ENCODE measurements around the gene HOXC5.

DNA sequence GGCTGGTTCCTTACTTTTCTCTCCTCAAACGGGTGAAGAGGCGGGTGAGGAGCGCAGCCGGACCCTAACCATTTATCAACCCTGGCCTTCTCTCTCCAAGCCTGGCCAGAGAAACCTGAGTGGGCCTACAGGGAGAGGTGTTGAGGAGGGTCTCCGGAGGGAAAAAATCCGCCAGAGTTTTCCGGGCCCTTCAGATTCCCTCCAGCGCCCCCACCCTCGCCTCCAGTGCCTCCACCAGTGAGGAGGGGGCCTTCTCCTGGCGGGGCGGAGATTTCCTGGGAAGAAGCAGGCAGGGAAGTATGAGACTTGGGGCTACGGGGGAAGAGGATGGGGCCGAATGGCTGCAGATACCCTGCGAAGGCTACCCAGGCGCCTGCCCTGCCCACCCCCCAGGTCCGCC lies 1.4 kb upstream of the HOXC5 start:
- TF ChIP-seq, protein P1, sequence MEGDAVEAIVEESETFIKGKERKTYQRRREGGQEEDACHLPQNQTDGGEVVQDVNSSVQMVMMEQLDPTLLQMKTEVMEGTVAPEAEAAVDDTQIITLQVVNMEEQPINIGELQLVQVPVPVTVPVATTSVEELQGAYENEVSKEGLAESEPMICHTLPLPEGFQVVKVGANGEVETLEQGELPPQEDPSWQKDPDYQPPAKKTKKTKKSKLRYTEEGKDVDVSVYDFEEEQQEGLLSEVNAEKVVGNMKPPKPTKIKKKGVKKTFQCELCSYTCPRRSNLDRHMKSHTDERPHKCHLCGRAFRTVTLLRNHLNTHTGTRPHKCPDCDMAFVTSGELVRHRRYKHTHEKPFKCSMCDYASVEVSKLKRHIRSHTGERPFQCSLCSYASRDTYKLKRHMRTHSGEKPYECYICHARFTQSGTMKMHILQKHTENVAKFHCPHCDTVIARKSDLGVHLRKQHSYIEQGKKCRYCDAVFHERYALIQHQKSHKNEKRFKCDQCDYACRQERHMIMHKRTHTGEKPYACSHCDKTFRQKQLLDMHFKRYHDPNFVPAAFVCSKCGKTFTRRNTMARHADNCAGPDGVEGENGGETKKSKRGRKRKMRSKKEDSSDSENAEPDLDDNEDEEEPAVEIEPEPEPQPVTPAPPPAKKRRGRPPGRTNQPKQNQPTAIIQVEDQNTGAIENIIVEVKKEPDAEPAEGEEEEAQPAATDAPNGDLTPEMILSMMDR (conservative IDR thresholded peaks at IDR 0.05) = no peak
- no peak for TF ChIP-seq EZH2 (IDR thresholded peaks at IDR 0.05; ENCODE audit: low read depth)
